DND-41 (cell line): ENCODE measurements around the gene EPHA1.

Experiments
- EZH2 ChIP-seq: IDR thresholded peaks from 3 replicates; pipeline ENCODE4 v1.6.1; 2012; ENCODE audit warnings: borderline replicate concordance, low read depth, mild to moderate bottlenecking, moderate library complexity, low read length, inconsistent platforms; ENCODE audit not compliant: severe bottlenecking
- TF ChIP-seq, protein P1 (sequence below): IDR thresholded peaks from 2 replicates; pipeline ENCODE4 v1.5.1; 2012; ENCODE audit warnings: borderline replicate concordance, low read length, moderate library complexity, mild to moderate bottlenecking; ENCODE audit not compliant: poor library complexity, severe bottlenecking; ENCODE audit errors: extremely low read depth

DNA sequence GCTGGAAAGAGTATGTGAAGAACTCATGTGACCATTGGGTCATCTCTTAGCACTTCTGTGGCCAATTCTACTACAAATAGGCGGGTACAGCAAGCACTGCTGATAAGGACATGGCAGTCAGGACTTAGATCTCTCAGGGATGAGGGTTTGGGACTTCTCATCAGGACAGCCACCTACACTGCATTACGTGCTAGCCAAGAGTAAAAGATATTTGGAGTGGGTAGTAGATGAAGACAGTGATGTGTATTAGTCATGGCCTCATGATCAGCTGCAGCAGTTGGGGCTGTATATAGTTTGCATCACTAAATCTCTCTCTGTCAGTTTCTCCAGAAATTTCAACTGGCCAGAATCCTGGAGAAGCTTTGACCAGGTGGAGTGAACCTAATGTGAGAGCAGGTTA lies 43.8 kb upstream of the EPHA1 start:
- TF ChIP-seq, protein P1, sequence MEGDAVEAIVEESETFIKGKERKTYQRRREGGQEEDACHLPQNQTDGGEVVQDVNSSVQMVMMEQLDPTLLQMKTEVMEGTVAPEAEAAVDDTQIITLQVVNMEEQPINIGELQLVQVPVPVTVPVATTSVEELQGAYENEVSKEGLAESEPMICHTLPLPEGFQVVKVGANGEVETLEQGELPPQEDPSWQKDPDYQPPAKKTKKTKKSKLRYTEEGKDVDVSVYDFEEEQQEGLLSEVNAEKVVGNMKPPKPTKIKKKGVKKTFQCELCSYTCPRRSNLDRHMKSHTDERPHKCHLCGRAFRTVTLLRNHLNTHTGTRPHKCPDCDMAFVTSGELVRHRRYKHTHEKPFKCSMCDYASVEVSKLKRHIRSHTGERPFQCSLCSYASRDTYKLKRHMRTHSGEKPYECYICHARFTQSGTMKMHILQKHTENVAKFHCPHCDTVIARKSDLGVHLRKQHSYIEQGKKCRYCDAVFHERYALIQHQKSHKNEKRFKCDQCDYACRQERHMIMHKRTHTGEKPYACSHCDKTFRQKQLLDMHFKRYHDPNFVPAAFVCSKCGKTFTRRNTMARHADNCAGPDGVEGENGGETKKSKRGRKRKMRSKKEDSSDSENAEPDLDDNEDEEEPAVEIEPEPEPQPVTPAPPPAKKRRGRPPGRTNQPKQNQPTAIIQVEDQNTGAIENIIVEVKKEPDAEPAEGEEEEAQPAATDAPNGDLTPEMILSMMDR = no peak
- no peak for TF ChIP-seq EZH2
